K562 (cell line): Measurements from ENCODE around the gene ZNF598. TPM values are rescaled to one million over a fixed set of nuclear protein-coding genes. Genes with fewer than 3 reads are reported as not detected.

Experiments
- BRCA1 ChIP-seq, 2 experiments: fragments of 450-650 bp in 1 of 2; sonication (generic) in 1 of 2; formaldehyde crosslinking in 1 of 2; IDR thresholded peaks; 2 replicates each; pipeline versions ENCODE4 v1.5.0 to v1.6.1; 2017 to 2020; ENCODE audit warnings: mild to moderate bottlenecking in 1 of 2, missing genetic modification reagents in 1 of 2
- CBFA2T2 ChIP-seq: fragments of 450-650 bp; conservative IDR thresholded peaks from 2 replicates; pipeline ENCODE4 v1.6.1; 2017; ENCODE audit warnings: mild to moderate bottlenecking
- ETV6 ChIP-seq, 3 experiments: fragments of 150-350 bp in 1 of 3; sonication (generic) in 1 of 3; formaldehyde crosslinking in 1 of 3; IDR thresholded peaks; 2 replicates each; pipeline versions ENCODE4 v1.6.1 to v1.8.0; 2014 to 2022; ENCODE audit warnings: borderline replicate concordance in 2 of 3, low read depth in 2 of 3, antibody characterized with exemption in 1 of 3, low read length in 1 of 3, mild to moderate bottlenecking in 1 of 3, missing genetic modification reagents in 1 of 3
- MAFF ChIP-seq: IDR thresholded peaks from 2 replicates; pipeline ENCODE4 v1.6.1; 2012; ENCODE audit warnings: low read length, improper control_type of control experiment
- MTF1 ChIP-seq: fragments of 250-450 bp; sonication (Bioruptor Pico); IDR thresholded peaks from 2 replicates; pipeline ENCODE4 v1.9.0; 2021; ENCODE audit warnings: moderate library complexity, mild to moderate bottlenecking, inconsistent platforms, borderline replicate concordance
- NCOR1 ChIP-seq: fragments of 450-650 bp; IDR thresholded peaks from 2 replicates; pipeline ENCODE4 v1.6.1; 2016; ENCODE audit warnings: mild to moderate bottlenecking, moderate library complexity
- NRF1 ChIP-seq, 2 experiments: fragments of 450-650 bp; IDR thresholded peaks in 1 of 2; conservative IDR thresholded peaks in 1 of 2; 2 replicates each; pipeline ENCODE4 v1.6.1; 2014; ENCODE audit warnings: mild to moderate bottlenecking in 2 of 2
- PHF20 ChIP-seq: fragments of 450-650 bp; IDR thresholded peaks from 2 replicates; pipeline ENCODE4 v1.6.1; 2018; ENCODE audit not compliant: partially characterized antibody
- RFX7 ChIP-seq: fragments of 250-450 bp; sonication (Bioruptor Pico); IDR thresholded peaks from 2 replicates; pipeline ENCODE4 v1.5.1; 2021; ENCODE audit warnings: mild to moderate bottlenecking
- RNF2 ChIP-seq: sonication (generic); IDR thresholded peaks from 2 replicates; pipeline ENCODE4 v1.6.1; 2016
- TARDBP ChIP-seq: fragments of 450-650 bp; IDR thresholded peaks from 2 replicates; pipeline ENCODE4 v1.6.1; 2016
- TCFL5 ChIP-seq: fragments of 250-450 bp; sonication (Bioruptor Pico); conservative IDR thresholded peaks from 2 replicates; pipeline ENCODE4 v1.6.1; 2021; ENCODE audit warnings: mild to moderate bottlenecking, moderate library complexity, matching md5 sums
- ZBED1 ChIP-seq: IDR thresholded peaks from 2 replicates; pipeline ENCODE4 v1.6.1; 2014
- ZKSCAN8 ChIP-seq: fragments of 200-800 bp; sonication (Bioruptor generic); IDR thresholded peaks from 2 replicates; pipeline ENCODE4 v1.6.1; 2016; ENCODE audit warnings: missing genetic modification characterization, missing compliant biosample characterization
- polyA plus RNA-seq, 8 experiments: library from polyadenylated mRNA; depleted of rRNA in 4 of 8; stranded (reverse) in 5 of 8; unstranded in 3 of 8; fragments of >200 nt; fragmentation: Nextera tagmentation in 2 of 8; fragmentation: Illumina TruSeq in 1 of 8; extraction: Ambion mirVana in 2 of 8; extraction: Trizol in 1 of 8; gene quantifications; 2 replicates each; pipeline versions ENCODE4 v1.2.1 to v1.2.3, GENCODE V29; 2011 to 2014; ENCODE audit warnings: inconsistent platforms in 1 of 8, missing spikeins in 1 of 8
- total RNA-seq, 7 experiments: library from RNA; depleted of rRNA in 6 of 7; stranded (reverse); fragments of >200 nt in 6 of 7; fragmentation: Illumina TruSeq in 2 of 7; extraction: Trizol in 2 of 7; gene quantifications; 2 replicates each; pipeline versions ENCODE4 v1.2.1 to v1.2.3, GENCODE V29; 2011 to 2021; ENCODE audit warnings: low replicate concordance in 1 of 7
- TF ChIP-seq, protein P1 (sequence below): fragments of 450-650 bp; IDR thresholded peaks from 2 replicates; pipeline ENCODE4 v1.7.0; 2016; ENCODE audit warnings: borderline replicate concordance
- TF ChIP-seq, protein P2 (sequence below), 3 experiments: fragments of 200-800 bp in 1 of 3; sonication (Bioruptor generic) in 1 of 3; sonication (generic) in 1 of 3; formaldehyde crosslinking in 1 of 3; IDR thresholded peaks; 2 replicates each; pipeline versions ENCODE4 v1.6.1 to v1.8.0; 2016 to 2022; ENCODE audit warnings: mild to moderate bottlenecking in 2 of 3, missing compliant biosample characterization in 2 of 3, missing genetic modification characterization in 2 of 3, missing genetic modification reagents in 1 of 3
- TF ChIP-seq, protein P3 (sequence below): fragments of 250-450 bp; sonication (Bioruptor Pico); IDR thresholded peaks from 2 replicates; pipeline ENCODE4 v1.4.0; 2020; ENCODE audit warnings: mild to moderate bottlenecking
- TF ChIP-seq, protein P4 (sequence below): sonication (generic); formaldehyde crosslinking; IDR thresholded peaks from 2 replicates; pipeline ENCODE4 v1.8.1; 2023; ENCODE audit warnings: mild to moderate bottlenecking, missing genetic modification reagents
- TF ChIP-seq, protein P5 (sequence below): IDR thresholded peaks from 3 replicates; pipeline ENCODE4 v1.6.1; 2011; ENCODE audit warnings: borderline replicate concordance, mild to moderate bottlenecking; ENCODE audit not compliant: insufficient read length, insufficient read depth
- TF ChIP-seq, protein P6 (sequence below): fragments of 250-450 bp; sonication (Bioruptor Pico); IDR thresholded peaks from 2 replicates; pipeline ENCODE4 v1.9.0; 2021; ENCODE audit warnings: mild to moderate bottlenecking

Gene ZNF598
- total and polyA plus RNA-seq, 9 of the 15 experiments (the other 6 are each of a cell fraction or from before 2014, with no cell fraction given) = 0.11 to 115 (median 29.6) TPM

DNA sequence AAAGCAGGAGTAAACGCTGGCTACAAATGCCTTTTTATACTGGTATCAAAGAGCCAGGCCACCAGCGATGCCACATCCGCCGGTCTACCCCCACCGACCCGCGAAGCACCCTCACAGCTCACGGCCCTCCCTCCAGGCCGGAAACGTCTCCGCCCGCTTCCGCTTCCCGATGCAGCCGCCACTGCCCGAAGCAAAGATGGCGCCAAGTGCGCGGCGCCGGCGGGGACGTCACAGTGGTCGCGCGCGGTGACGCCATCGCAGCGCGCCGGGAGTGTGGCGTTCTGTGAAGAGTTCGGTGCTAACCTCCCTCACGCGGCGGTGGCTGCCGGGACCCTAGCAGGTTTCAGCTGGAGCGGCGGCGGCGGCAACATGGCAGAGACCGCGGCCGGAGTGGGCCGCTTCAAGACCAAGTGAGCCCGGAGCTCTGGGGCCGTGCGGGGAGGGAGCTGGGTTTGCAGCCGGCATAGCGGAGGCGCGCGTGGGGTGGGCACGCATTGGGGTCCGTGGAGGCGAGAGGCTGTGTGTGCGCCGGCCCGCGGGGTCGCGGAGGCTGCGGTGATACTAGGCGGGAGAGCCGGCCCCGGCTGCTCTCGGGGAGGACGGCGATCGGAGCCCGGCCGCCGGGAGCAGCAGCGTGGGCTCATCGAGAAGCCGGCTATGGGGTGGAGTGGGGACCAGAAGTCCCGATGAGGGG is 37.7 kb downstream of the ZNF598 start, which contains the start of gene TBL3 (continued):
- TF ChIP-seq, protein P1, sequence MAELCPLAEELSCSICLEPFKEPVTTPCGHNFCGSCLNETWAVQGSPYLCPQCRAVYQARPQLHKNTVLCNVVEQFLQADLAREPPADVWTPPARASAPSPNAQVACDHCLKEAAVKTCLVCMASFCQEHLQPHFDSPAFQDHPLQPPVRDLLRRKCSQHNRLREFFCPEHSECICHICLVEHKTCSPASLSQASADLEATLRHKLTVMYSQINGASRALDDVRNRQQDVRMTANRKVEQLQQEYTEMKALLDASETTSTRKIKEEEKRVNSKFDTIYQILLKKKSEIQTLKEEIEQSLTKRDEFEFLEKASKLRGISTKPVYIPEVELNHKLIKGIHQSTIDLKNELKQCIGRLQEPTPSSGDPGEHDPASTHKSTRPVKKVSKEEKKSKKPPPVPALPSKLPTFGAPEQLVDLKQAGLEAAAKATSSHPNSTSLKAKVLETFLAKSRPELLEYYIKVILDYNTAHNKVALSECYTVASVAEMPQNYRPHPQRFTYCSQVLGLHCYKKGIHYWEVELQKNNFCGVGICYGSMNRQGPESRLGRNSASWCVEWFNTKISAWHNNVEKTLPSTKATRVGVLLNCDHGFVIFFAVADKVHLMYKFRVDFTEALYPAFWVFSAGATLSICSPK = no peak
- TF ChIP-seq, protein P2, sequence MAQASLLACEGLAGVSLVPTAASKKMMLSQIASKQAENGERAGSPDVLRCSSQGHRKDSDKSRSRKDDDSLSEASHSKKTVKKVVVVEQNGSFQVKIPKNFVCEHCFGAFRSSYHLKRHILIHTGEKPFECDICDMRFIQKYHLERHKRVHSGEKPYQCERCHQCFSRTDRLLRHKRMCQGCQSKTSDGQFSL (CRISPR knock-in tag; IDR thresholded peaks at IDR 0.05) = peak; percentile 58; the same call in 1 of the 2 replicates
- TF ChIP-seq, protein P2 (tag; IDR thresholded peaks at IDR 0.05) = no peak
- TF ChIP-seq, protein P3, sequence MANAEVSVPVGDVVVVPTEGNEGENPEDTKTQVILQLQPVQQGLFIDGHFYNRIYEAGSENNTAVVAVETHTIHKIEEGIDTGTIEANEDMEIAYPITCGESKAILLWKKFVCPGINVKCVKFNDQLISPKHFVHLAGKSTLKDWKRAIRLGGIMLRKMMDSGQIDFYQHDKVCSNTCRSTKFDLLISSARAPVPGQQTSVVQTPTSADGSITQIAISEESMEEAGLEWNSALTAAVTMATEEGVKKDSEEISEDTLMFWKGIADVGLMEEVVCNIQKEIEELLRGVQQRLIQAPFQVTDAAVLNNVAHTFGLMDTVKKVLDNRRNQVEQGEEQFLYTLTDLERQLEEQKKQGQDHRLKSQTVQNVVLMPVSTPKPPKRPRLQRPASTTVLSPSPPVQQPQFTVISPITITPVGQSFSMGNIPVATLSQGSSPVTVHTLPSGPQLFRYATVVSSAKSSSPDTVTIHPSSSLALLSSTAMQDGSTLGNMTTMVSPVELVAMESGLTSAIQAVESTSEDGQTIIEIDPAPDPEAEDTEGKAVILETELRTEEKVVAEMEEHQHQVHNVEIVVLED (CRISPR knock-in tag) = peak; percentile 90
- TF ChIP-seq NCOR1 (peak; percentile 27; the same call in 1 of the 2 replicates), ZKSCAN8 (CRISPR knock-in tag) (peak; percentile 89), CBFA2T2 (no peak), ZBED1 (peak; percentile 53; the same call in 1 of the 2 replicates), TCFL5 (CRISPR knock-in tag) (no peak), RNF2 (peak; percentile 50; the same call in 1 of the 2 replicates), ETV6 (IDR thresholded peaks at IDR 0.05; ENCODE audit: borderline replicate concordance in 1 of 2, low read depth in 2 of 2, low read length in 1 of 2) (peak in 1 of 2 experiments; percentile 35; a peak in 1 of 4 replicates), ETV6 (CRISPR knock-in tag; IDR thresholded peaks at IDR 0.05; ENCODE audit: borderline replicate concordance) (0 out of 2 replicates have a peak, but pooled peaks have one; percentile 28), RFX7 (CRISPR knock-in tag) (no peak), TARDBP (peak; percentile 15; the same call in 1 of the 2 replicates), NRF1 (conservative IDR thresholded peaks at IDR 0.05 in 1 of 2, IDR thresholded peaks at IDR 0.05 in 1 of 2) (peak; percentile 33 to 57), PHF20 (peak; percentile 99), MTF1 (CRISPR knock-in tag) (no peak), BRCA1 (IDR thresholded peaks at IDR 0.05) (no peak), BRCA1 (CRISPR knock-in tag; IDR thresholded peaks at IDR 0.05) (no peak), MAFF (no peak)
- TF ChIP-seq, protein P4, sequence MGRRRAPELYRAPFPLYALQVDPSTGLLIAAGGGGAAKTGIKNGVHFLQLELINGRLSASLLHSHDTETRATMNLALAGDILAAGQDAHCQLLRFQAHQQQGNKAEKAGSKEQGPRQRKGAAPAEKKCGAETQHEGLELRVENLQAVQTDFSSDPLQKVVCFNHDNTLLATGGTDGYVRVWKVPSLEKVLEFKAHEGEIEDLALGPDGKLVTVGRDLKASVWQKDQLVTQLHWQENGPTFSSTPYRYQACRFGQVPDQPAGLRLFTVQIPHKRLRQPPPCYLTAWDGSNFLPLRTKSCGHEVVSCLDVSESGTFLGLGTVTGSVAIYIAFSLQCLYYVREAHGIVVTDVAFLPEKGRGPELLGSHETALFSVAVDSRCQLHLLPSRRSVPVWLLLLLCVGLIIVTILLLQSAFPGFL (CRISPR knock-in tag) = no peak
- TF ChIP-seq, protein P5, sequence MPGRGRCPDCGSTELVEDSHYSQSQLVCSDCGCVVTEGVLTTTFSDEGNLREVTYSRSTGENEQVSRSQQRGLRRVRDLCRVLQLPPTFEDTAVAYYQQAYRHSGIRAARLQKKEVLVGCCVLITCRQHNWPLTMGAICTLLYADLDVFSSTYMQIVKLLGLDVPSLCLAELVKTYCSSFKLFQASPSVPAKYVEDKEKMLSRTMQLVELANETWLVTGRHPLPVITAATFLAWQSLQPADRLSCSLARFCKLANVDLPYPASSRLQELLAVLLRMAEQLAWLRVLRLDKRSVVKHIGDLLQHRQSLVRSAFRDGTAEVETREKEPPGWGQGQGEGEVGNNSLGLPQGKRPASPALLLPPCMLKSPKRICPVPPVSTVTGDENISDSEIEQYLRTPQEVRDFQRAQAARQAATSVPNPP = no peak
- TF ChIP-seq, protein P6, sequence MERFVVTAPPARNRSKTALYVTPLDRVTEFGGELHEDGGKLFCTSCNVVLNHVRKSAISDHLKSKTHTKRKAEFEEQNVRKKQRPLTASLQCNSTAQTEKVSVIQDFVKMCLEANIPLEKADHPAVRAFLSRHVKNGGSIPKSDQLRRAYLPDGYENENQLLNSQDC (CRISPR knock-in tag) = peak; percentile 53; the same call in 1 of the 2 replicates
